22Rv1 (cell line): Measurements from ENCODE around the gene RBBP8NL.

Experiments
- ZFX ChIP-seq: fragments of 450-650 bp; IDR thresholded peaks from 2 replicates; pipeline ENCODE4 v1.6.1; 2017; ENCODE audit warnings: antibody characterized with exemption, borderline replicate concordance
- TF ChIP-seq, protein P1 (sequence below): fragments of 450-650 bp; IDR thresholded peaks from 2 replicates; pipeline ENCODE4 v1.5.1; 2017; ENCODE audit warnings: mild to moderate bottlenecking

DNA sequence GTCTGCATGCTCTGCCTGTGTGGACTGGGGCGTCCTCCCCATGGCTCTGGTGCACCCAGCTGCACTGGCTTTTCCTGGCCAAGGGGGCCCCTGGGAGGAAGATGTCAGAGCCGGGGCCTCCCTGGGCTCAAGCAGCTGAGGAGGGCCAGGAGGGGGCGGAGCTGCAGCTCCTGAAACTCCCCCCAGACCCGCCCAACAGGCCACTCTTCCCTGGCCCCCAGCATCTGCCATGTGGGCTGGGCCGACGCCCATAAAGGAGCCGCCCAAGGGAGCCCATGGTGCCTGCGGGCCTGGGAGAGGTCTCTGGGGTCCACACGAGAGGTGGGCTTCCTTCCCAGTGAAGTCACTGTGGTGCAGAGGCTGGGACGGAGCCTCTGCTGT is 4.0 kb downstream of the RBBP8NL start:
- TF ChIP-seq, protein P1, sequence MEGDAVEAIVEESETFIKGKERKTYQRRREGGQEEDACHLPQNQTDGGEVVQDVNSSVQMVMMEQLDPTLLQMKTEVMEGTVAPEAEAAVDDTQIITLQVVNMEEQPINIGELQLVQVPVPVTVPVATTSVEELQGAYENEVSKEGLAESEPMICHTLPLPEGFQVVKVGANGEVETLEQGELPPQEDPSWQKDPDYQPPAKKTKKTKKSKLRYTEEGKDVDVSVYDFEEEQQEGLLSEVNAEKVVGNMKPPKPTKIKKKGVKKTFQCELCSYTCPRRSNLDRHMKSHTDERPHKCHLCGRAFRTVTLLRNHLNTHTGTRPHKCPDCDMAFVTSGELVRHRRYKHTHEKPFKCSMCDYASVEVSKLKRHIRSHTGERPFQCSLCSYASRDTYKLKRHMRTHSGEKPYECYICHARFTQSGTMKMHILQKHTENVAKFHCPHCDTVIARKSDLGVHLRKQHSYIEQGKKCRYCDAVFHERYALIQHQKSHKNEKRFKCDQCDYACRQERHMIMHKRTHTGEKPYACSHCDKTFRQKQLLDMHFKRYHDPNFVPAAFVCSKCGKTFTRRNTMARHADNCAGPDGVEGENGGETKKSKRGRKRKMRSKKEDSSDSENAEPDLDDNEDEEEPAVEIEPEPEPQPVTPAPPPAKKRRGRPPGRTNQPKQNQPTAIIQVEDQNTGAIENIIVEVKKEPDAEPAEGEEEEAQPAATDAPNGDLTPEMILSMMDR: no peak
- TF ChIP-seq ZFX: no peak
